Smooth muscle cell (in vitro differentiated cells): ENCODE measurements around the gene SPECC1L. TPM values are rescaled to one million over a fixed set of nuclear protein-coding genes. Genes with fewer than 3 reads are reported as not detected.

Experiments
- DNase-seq: peaks from one replicate; lab custom pipeline; 2025; ENCODE audit not compliant: unreplicated experiment; lab: John Stamatoyannopoulos, UW
- H2AFZ ChIP-seq: fragments of 200-600 bp; sonication (generic); 2 replicates; pipeline ENCODE4 v1.6.0; 2016; ENCODE audit warnings: antibody characterized with exemption, low read depth, mild to moderate bottlenecking
- H3F3A ChIP-seq: fragments of 200-600 bp; sonication (generic); 2 replicates; pipeline ENCODE4 v1.6.0; 2017; ENCODE audit warnings: antibody characterized with exemption, low read depth
- H3K27ac ChIP-seq: fragments of 200-600 bp; sonication (generic); 2 replicates; pipeline ENCODE4 v1.5.1; 2016; ENCODE audit warnings: low read depth, mild to moderate bottlenecking
- H3K27me3 ChIP-seq: fragments of 200-600 bp; sonication (generic); 2 replicates; pipeline ENCODE4 v1.6.1; 2016; ENCODE audit warnings: low read depth, mild to moderate bottlenecking
- H3K36me3 ChIP-seq: fragments of 200-600 bp; sonication (generic); 2 replicates; pipeline ENCODE4 v1.5.1; 2016; ENCODE audit warnings: low read depth
- H3K4me1 ChIP-seq: fragments of 200-600 bp; sonication (generic); 2 replicates; pipeline ENCODE4 v1.5.1; 2016; ENCODE audit warnings: low read depth
- H3K4me2 ChIP-seq: fragments of 200-600 bp; sonication (generic); 2 replicates; pipeline ENCODE4 v1.6.0; 2016; ENCODE audit warnings: mild to moderate bottlenecking
- H3K4me3 ChIP-seq: fragments of 200-600 bp; sonication (generic); 2 replicates; pipeline ENCODE4 v1.5.1; 2016; ENCODE audit warnings: mild to moderate bottlenecking
- H3K79me2 ChIP-seq: fragments of 200-600 bp; sonication (generic); 2 replicates; pipeline ENCODE4 v1.6.0; 2016; ENCODE audit warnings: low read depth, mild to moderate bottlenecking
- H3K9ac ChIP-seq: fragments of 200-600 bp; sonication (generic); 2 replicates; pipeline ENCODE4 v1.6.0; 2016; ENCODE audit warnings: low read depth
- H3K9me3 ChIP-seq: fragments of 200-600 bp; sonication (generic); replicated peaks from 2 replicates; pipeline ENCODE4 v1.5.1; 2016; ENCODE audit warnings: low read depth
- H4K20me1 ChIP-seq: fragments of 200-600 bp; sonication (generic); 2 replicates; pipeline ENCODE4 v1.6.0; 2016; ENCODE audit warnings: low read depth
- CTCF ChIP-seq: fragments of 200-600 bp; sonication (generic); IDR thresholded peaks from 2 replicates; pipeline ENCODE4 v1.5.1; 2017; ENCODE audit warnings: borderline replicate concordance, mild to moderate bottlenecking, antibody characterized with exemption; ENCODE audit not compliant: insufficient read depth, poor library complexity, severe bottlenecking
- WGBS: methylation state at CpG from one replicate; pipeline ENCODE4 v1.1.7; 2016; ENCODE audit warnings: low lambda C conversion rate; 5-methylcytosine and 5-hydroxymethylcytosine counted together
- polyA plus RNA-seq: library from polyadenylated mRNA; unstranded; fragments of >200 nt; fragmentation: Nextera tagmentation; extraction: Ambion mirVana; gene quantifications from 2 replicates; pipeline ENCODE4 v1.2.1, GENCODE V29; 2016
- total RNA-seq: library from RNA; depleted of rRNA; stranded (reverse); fragments of >200 nt; gene quantifications from 2 replicates; pipeline ENCODE4 v1.2.3, GENCODE V29; 2014

The SPECC1L gene
- total and polyA plus RNA-seq, 2 experiments from 2014 or later: 10.0 to 19.1 TPM

- Histone ChIP-seq H3K27me3 (no peaks in the 10 kb centered on the region), H3K36me3 (peaks cover 18% of the 10 kb centered on the region), H3K27ac (no peak overlapping the region), H4K20me1 (peaks cover 39% of the 10 kb centered on the region), H3K4me3 (no peak overlapping the region), H3K9me3 (no peaks in the 10 kb centered on the region), H3K4me2 (no peak overlapping the region), H2AFZ (no peak overlapping the region), H3K79me2 (no peaks in the 10 kb centered on the region), H3F3A (no peaks in the 10 kb centered on the region), H3K9ac (no peak overlapping the region), H3K4me1 (peaks cover 10% of the 10 kb centered on the region)
- no peak for DNase-seq
- WGBS: 90% methylated on average over 6 of the region's 6 CpGs
- TF ChIP-seq CTCF: no peak
Observed at GRCh38 chr22:24337894-24338645, 67.4 kb downstream of the SPECC1L start.

GRCh38 chr22:24338726-24339451 lies 68.3 kb downstream of the SPECC1L start:
- Histone ChIP-seq H3K4me1 (peaks cover 10% of the 10 kb centered on the region), H3K27me3 (no peaks in the 10 kb centered on the region), H3F3A (no peaks in the 10 kb centered on the region), H4K20me1 (peaks cover 39% of the 10 kb centered on the region), H3K4me3 (no peak overlapping the region), H2AFZ (no peak overlapping the region), H3K36me3 (peaks cover 18% of the 10 kb centered on the region), H3K4me2 (no peak overlapping the region), H3K9me3 (no peaks in the 10 kb centered on the region), H3K27ac (peak overlapping the region; percentile 38), H3K9ac (no peak overlapping the region), H3K79me2 (no peaks in the 10 kb centered on the region)
- 76% methylated on average over 3 of the region's 3 CpGs for WGBS
- no peak for DNase-seq
- no peak for TF ChIP-seq CTCF

DNA sequence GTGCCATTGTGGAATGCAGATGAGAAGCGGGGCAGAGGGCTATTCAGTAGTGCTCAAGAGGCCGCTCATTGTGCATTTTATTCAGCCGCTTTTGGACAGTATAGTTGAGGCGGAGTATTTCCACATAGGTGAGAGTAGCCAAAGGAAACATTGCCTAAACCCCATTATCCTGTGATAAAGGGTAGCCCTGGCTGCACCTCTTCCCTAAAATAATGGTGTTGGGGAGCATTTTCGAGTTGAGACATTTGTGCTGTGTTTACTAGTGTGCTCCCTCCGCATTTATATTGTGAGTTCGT lies 68.8 kb downstream of the SPECC1L start:
- no peak for TF ChIP-seq CTCF
- no peak overlapping the region for H3K4me3 ChIP-seq
- no peak overlapping the region for H3K4me2 ChIP-seq

More for the DNA sequence above, 68.8 kb downstream of the SPECC1L start:
- DNase-seq: no peak
- H3K9me3 ChIP-seq: no peaks in the 10 kb centered on the region
- no peak overlapping the region for H3K9ac ChIP-seq
- WGBS: 97% methylated on average over 7 of the region's 7 CpGs
- H4K20me1 ChIP-seq: peaks cover 39% of the 10 kb centered on the region
- peaks cover 10% of the 10 kb centered on the region for H3K4me1 ChIP-seq
- H3K79me2 ChIP-seq: no peaks in the 10 kb centered on the region
- H3K27ac ChIP-seq: no peak overlapping the region
- no peak overlapping the region for H2AFZ ChIP-seq
- H3K36me3 ChIP-seq: peaks cover 16% of the 10 kb centered on the region
- no peaks in the 10 kb centered on the region for H3F3A ChIP-seq
- no peaks in the 10 kb centered on the region for H3K27me3 ChIP-seq
